ENCODE measurements around the gene NFAM1.
A peak's percentile ranks its signal among the peaks of the same experiment; 100 is the strongest.

Gene NFAM1

GRCh38 chr22:42432020-42432596, at the start of gene NFAM1:
Gene NFAM1 (minus strand): TSS chr22:42432403. CDS start chr22:42432357, 46 bp downstream.
- FAIRE-seq (no peak), DNase-seq (ENCODE audit: extremely low spot score, insufficient read length, low read depth) (no peak)

- DNase-seq (ENCODE audit: extremely low spot score, insufficient read length, low read depth): no peak
- FAIRE-seq: no peak
Observed at GRCh38 chr22:42475122-42475521, 42.9 kb upstream of the NFAM1 start.

- DNase-seq (ENCODE audit: extremely low spot score, insufficient read length, low read depth): no peak
- FAIRE-seq: peak; percentile 88
Observed at GRCh38 chr22:42473484-42474193, 41.4 kb upstream of the NFAM1 start.

GRCh38 chr22:42472671-42473070, 40.5 kb upstream of the NFAM1 start:
- no peak for DNase-seq (ENCODE audit: extremely low spot score, insufficient read length, low read depth)
- no peak for FAIRE-seq

- FAIRE-seq: no peak
Observed at GRCh38 chr22:42471441-42471840, 39.2 kb upstream of the NFAM1 start.

GRCh38 chr22:42470366-42471082, 38.3 kb upstream of the NFAM1 start:
- FAIRE-seq (no peak), DNase-seq (ENCODE audit: extremely low spot score, insufficient read length, low read depth) (no peak)

More at GRCh38 chr22:42471441-42471840, 39.2 kb upstream of the NFAM1 start:
- no peak for DNase-seq (ENCODE audit: extremely low spot score, insufficient read length, low read depth)

- FAIRE-seq: no peak
Observed at GRCh38 chr22:42468841-42469240, 36.6 kb upstream of the NFAM1 start.

GRCh38 chr22:42462016-42462415, 29.8 kb upstream of the NFAM1 start:
- FAIRE-seq: no peak
- no peak for DNase-seq (ENCODE audit: extremely low spot score, insufficient read length, low read depth)

More at GRCh38 chr22:42468841-42469240, 36.6 kb upstream of the NFAM1 start:
- DNase-seq (ENCODE audit: extremely low spot score, insufficient read length, low read depth): no peak

GRCh38 chr22:42461511-42461910, 29.3 kb upstream of the NFAM1 start:
- DNase-seq (ENCODE audit: extremely low spot score, insufficient read length, low read depth) (no peak), FAIRE-seq (no peak)

- FAIRE-seq: no peak
Observed at GRCh38 chr22:42459287-42460063, 27.3 kb upstream of the NFAM1 start.

GRCh38 chr22:42452916-42453315, 20.7 kb upstream of the NFAM1 start:
- DNase-seq (ENCODE audit: extremely low spot score, insufficient read length, low read depth): no peak
- no peak for FAIRE-seq

More at GRCh38 chr22:42459287-42460063, 27.3 kb upstream of the NFAM1 start:
- no peak for DNase-seq (ENCODE audit: extremely low spot score, insufficient read length, low read depth)

- FAIRE-seq (no peak), DNase-seq (ENCODE audit: extremely low spot score, insufficient read length, low read depth) (no peak)
Observed at GRCh38 chr22:42452456-42452855, 20.3 kb upstream of the NFAM1 start.

GRCh38 chr22:42451499-42452145, 19.4 kb upstream of the NFAM1 start:
- no peak for DNase-seq (ENCODE audit: extremely low spot score, insufficient read length, low read depth)
- FAIRE-seq: no peak

GRCh38 chr22:42450862-42451261, 18.7 kb upstream of the NFAM1 start:
- FAIRE-seq: no peak
- no peak for DNase-seq (ENCODE audit: extremely low spot score, insufficient read length, low read depth)

GRCh38 chr22:42446151-42446550, 13.9 kb upstream of the NFAM1 start:
- DNase-seq (ENCODE audit: extremely low spot score, insufficient read length, low read depth) (no peak), FAIRE-seq (no peak)

GRCh38 chr22:42444077-42444904, 12.1 kb upstream of the NFAM1 start:
- FAIRE-seq: peak; percentile 93
- DNase-seq (ENCODE audit: extremely low spot score, insufficient read length, low read depth): no peak

GRCh38 chr22:42443240-42444076, 11.3 kb upstream of the NFAM1 start:
- no peak for DNase-seq (ENCODE audit: extremely low spot score, insufficient read length, low read depth)
- no peak for FAIRE-seq

GRCh38 chr22:42442748-42443147, 10.5 kb upstream of the NFAM1 start:
- DNase-seq (ENCODE audit: extremely low spot score, insufficient read length, low read depth): no peak
- FAIRE-seq: no peak
